ENCODE data around the gene SLAMF9. TPM values are rescaled to one million over a fixed set of nuclear protein-coding genes. Genes with fewer than 3 reads are reported as not detected.

The SLAMF9 gene
- polyA plus RNA-seq (2013, experiment 1 of 2) = not detected
- not detected for polyA plus RNA-seq (2013, experiment 2 of 2)

- Histone ChIP-seq H3K14ac (ENCODE audit: low read length) (no peak within 1 kb of the TSS), H4K91ac (ENCODE audit: low read depth, low read length, poor library complexity) (no peak within 1 kb of the TSS), H2BK5ac (ENCODE audit: low read length) (no peak within 1 kb of the TSS), H3K4me2 (ENCODE audit: insufficient read depth, low read length, poor library complexity, severe bottlenecking) (no peak within 1 kb of the TSS), H3K9ac (ENCODE audit: low read depth, low read length, poor library complexity) (no peak within 1 kb of the TSS), H2AFZ (ENCODE audit: low read length) (no peak within 1 kb of the TSS), H2BK15ac (ENCODE audit: low read length) (no peak within 1 kb of the TSS), H3K9me3 (replicated peaks in 1 of 2; ENCODE audit: control insufficient read depth in 2 of 2, insufficient read depth in 1 of 2, low read depth in 1 of 2, low read length in 2 of 2) (no peaks in the 10 kb centered on the region), H3K4ac (ENCODE audit: low read length) (no peak within 1 kb of the TSS), H3K27me3 (ENCODE audit: control insufficient read depth in 3 of 3, insufficient read depth in 3 of 3, low read depth in 1 of 3, low read length in 3 of 3) (peaks cover 0 to 60% (median 0%) of the 10 kb centered on the region in 3 experiments), H2BK120ac (ENCODE audit: low read depth, low read length) (no peak within 1 kb of the TSS), H3K23ac (ENCODE audit: low read depth, low read length, poor library complexity) (no peak within 1 kb of the TSS), H3K4me1 (ENCODE audit: control insufficient read depth in 2 of 2, insufficient read depth in 1 of 2, low read depth in 1 of 2, low read length in 2 of 2) (peaks cover 0 to 1% of the 10 kb centered on the region in 2 donors), H3K36me3 (replicated peaks in 1 of 2; ENCODE audit: control insufficient read depth in 2 of 2, insufficient read depth in 2 of 2, low read length in 2 of 2) (no peaks in the 10 kb centered on the region), H3K27ac (replicated peaks; ENCODE audit: low read length) (no peak within 1 kb of the TSS), H3K18ac (ENCODE audit: low read length) (no peak within 1 kb of the TSS), H3K79me1 (ENCODE audit: low read depth, low read length) (no peaks in the 10 kb centered on the region), H3K4me3 (ENCODE audit: low read length in 2 of 2) (no peak within 1 kb of the TSS), H4K8ac (ENCODE audit: low read depth, low read length) (no peak within 1 kb of the TSS), H2BK12ac (ENCODE audit: low read length) (no peak within 1 kb of the TSS), H2AK5ac (ENCODE audit: low read depth, low read length) (no peak within 1 kb of the TSS)
- WGBS, 2 donors (ENCODE audit: extremely low coverage in 2 of 2, insufficient read length in 2 of 2, insufficient replicate concordance in 1 of 2) = no CpG with 5 or more reads among the region's 11 CpGs
- DNase-seq (ENCODE audit: low spot score) = no peak
Observed at GRCh38 chr1:159953536-159954515, at the start of gene SLAMF9. SLAMF9 (minus strand) TSS chr1:159954237; CDS start chr1:159954137, 100 bp downstream.

GRCh38 chr1:160001440-160001839, 47.4 kb upstream of the SLAMF9 start:
- Histone ChIP-seq H4K8ac (ENCODE audit: low read depth, low read length) (no peak overlapping the region), H2BK5ac (ENCODE audit: low read length) (no peak overlapping the region), H3K27me3 (ENCODE audit: control insufficient read depth in 3 of 3, insufficient read depth in 3 of 3, low read depth in 1 of 3, low read length in 3 of 3) (peaks cover 0 to 44% (median 2%) of the 10 kb centered on the region in 3 experiments), H3K36me3 (replicated peaks in 1 of 2; ENCODE audit: control insufficient read depth in 2 of 2, insufficient read depth in 2 of 2, low read length in 2 of 2) (no peaks in the 10 kb centered on the region), H3K4me1 (ENCODE audit: control insufficient read depth in 2 of 2, insufficient read depth in 1 of 2, low read depth in 1 of 2, low read length in 2 of 2) (no peaks in the 10 kb centered on the region), H2BK15ac (ENCODE audit: low read length) (no peak overlapping the region), H3K14ac (ENCODE audit: low read length) (no peak overlapping the region), H2BK12ac (ENCODE audit: low read length) (no peak overlapping the region), H3K27ac (replicated peaks; ENCODE audit: low read length) (no peak overlapping the region), H3K18ac (ENCODE audit: low read length) (no peak overlapping the region), H3K4me3 (ENCODE audit: low read length in 2 of 2) (no peak overlapping the region), H2BK120ac (ENCODE audit: low read depth, low read length) (no peak overlapping the region), H3K9me3 (replicated peaks in 1 of 2; ENCODE audit: control insufficient read depth in 2 of 2, insufficient read depth in 1 of 2, low read depth in 1 of 2, low read length in 2 of 2) (no peaks in the 10 kb centered on the region), H3K23ac (ENCODE audit: low read depth, low read length, poor library complexity) (no peak overlapping the region), H3K4me2 (ENCODE audit: insufficient read depth, low read length, poor library complexity, severe bottlenecking) (no peak overlapping the region), H3K4ac (ENCODE audit: low read length) (no peak overlapping the region), H4K91ac (ENCODE audit: low read depth, low read length, poor library complexity) (no peak overlapping the region), H2AK5ac (ENCODE audit: low read depth, low read length) (no peak overlapping the region), H3K79me1 (ENCODE audit: low read depth, low read length) (no peaks in the 10 kb centered on the region), H2AFZ (ENCODE audit: low read length) (no peak overlapping the region), H3K9ac (ENCODE audit: low read depth, low read length, poor library complexity) (no peak overlapping the region)
- no peak for DNase-seq (ENCODE audit: low spot score)
- no CpG with 5 or more reads among the region's 2 CpGs for WGBS, 2 donors (ENCODE audit: extremely low coverage in 2 of 2, insufficient read length in 2 of 2, insufficient replicate concordance in 1 of 2)

- H4K91ac ChIP-seq (ENCODE audit: low read depth, low read length, poor library complexity) = no peak overlapping the region
- no peak overlapping the region for H4K8ac ChIP-seq (ENCODE audit: low read depth, low read length)
- no CpG with 5 or more reads among the region's 4 CpGs for WGBS, 2 donors (ENCODE audit: extremely low coverage in 2 of 2, insufficient read length in 2 of 2, insufficient replicate concordance in 1 of 2)
- H3K4me1 ChIP-seq (ENCODE audit: control insufficient read depth in 2 of 2, insufficient read depth in 1 of 2, low read depth in 1 of 2, low read length in 2 of 2) = no peaks in the 10 kb centered on the region
- no peaks in the 10 kb centered on the region for H3K79me1 ChIP-seq (ENCODE audit: low read depth, low read length)
- no peak overlapping the region for H3K9ac ChIP-seq (ENCODE audit: low read depth, low read length, poor library complexity)
- H3K27ac ChIP-seq (replicated peaks; ENCODE audit: low read length) = no peak overlapping the region
- H3K36me3 ChIP-seq (replicated peaks in 1 of 2; ENCODE audit: control insufficient read depth in 2 of 2, insufficient read depth in 2 of 2, low read length in 2 of 2) = no peaks in the 10 kb centered on the region
- H2AK5ac ChIP-seq (ENCODE audit: low read depth, low read length) = no peak overlapping the region
- no peak overlapping the region for H3K4me2 ChIP-seq (ENCODE audit: insufficient read depth, low read length, poor library complexity, severe bottlenecking)
- no peak overlapping the region for H3K18ac ChIP-seq (ENCODE audit: low read length)
- no peak overlapping the region for H3K14ac ChIP-seq (ENCODE audit: low read length)
- H2AFZ ChIP-seq (ENCODE audit: low read length) = no peak overlapping the region
- H2BK5ac ChIP-seq (ENCODE audit: low read length) = no peak overlapping the region
- H3K27me3 ChIP-seq (ENCODE audit: control insufficient read depth in 3 of 3, insufficient read depth in 3 of 3, low read depth in 1 of 3, low read length in 3 of 3) = peaks cover 2 to 55% (median 2%) of the 10 kb centered on the region in 3 experiments
- no peak for DNase-seq (ENCODE audit: low spot score)
- no peak overlapping the region for H2BK15ac ChIP-seq (ENCODE audit: low read length)
- H3K4ac ChIP-seq (ENCODE audit: low read length) = no peak overlapping the region
- H2BK120ac ChIP-seq (ENCODE audit: low read depth, low read length) = no peak overlapping the region
- no peak overlapping the region for H3K4me3 ChIP-seq (ENCODE audit: low read length in 2 of 2)
- H3K9me3 ChIP-seq (replicated peaks in 1 of 2; ENCODE audit: control insufficient read depth in 2 of 2, insufficient read depth in 1 of 2, low read depth in 1 of 2, low read length in 2 of 2) = peaks cover 0 to 2% of the 10 kb centered on the region in 2 donors
- no peak overlapping the region for H2BK12ac ChIP-seq (ENCODE audit: low read length)
- H3K23ac ChIP-seq (ENCODE audit: low read depth, low read length, poor library complexity) = no peak overlapping the region
Observed at GRCh38 chr1:159999204-159999603, 45.2 kb upstream of the SLAMF9 start.

GRCh38 chr1:159996653-159997052, 42.6 kb upstream of the SLAMF9 start:
- H3K9ac ChIP-seq (ENCODE audit: low read depth, low read length, poor library complexity) = no peak overlapping the region
- no peak overlapping the region for H3K18ac ChIP-seq (ENCODE audit: low read length)
- no peak overlapping the region for H2AFZ ChIP-seq (ENCODE audit: low read length)
- H3K4me2 ChIP-seq (ENCODE audit: insufficient read depth, low read length, poor library complexity, severe bottlenecking) = no peak overlapping the region
- H3K9me3 ChIP-seq (replicated peaks in 1 of 2; ENCODE audit: control insufficient read depth in 2 of 2, insufficient read depth in 1 of 2, low read depth in 1 of 2, low read length in 2 of 2) = peaks cover 0 to 2% of the 10 kb centered on the region in 2 donors
- H3K27me3 ChIP-seq (ENCODE audit: control insufficient read depth in 3 of 3, insufficient read depth in 3 of 3, low read depth in 1 of 3, low read length in 3 of 3) = peaks cover 2 to 49% (median 2%) of the 10 kb centered on the region in 3 experiments
- no peak overlapping the region for H3K14ac ChIP-seq (ENCODE audit: low read length)
- no peak overlapping the region for H4K91ac ChIP-seq (ENCODE audit: low read depth, low read length, poor library complexity)
- no peak overlapping the region for H3K4ac ChIP-seq (ENCODE audit: low read length)
- no peak overlapping the region for H2BK5ac ChIP-seq (ENCODE audit: low read length)
- no peak overlapping the region for H2BK120ac ChIP-seq (ENCODE audit: low read depth, low read length)
- no peak overlapping the region for H4K8ac ChIP-seq (ENCODE audit: low read depth, low read length)
- H2BK15ac ChIP-seq (ENCODE audit: low read length) = no peak overlapping the region
- DNase-seq (ENCODE audit: low spot score) = no peak
- peaks cover 0 to 2% of the 10 kb centered on the region in 2 donors for H3K4me1 ChIP-seq (ENCODE audit: control insufficient read depth in 2 of 2, insufficient read depth in 1 of 2, low read depth in 1 of 2, low read length in 2 of 2)
- H3K23ac ChIP-seq (ENCODE audit: low read depth, low read length, poor library complexity) = no peak overlapping the region
- H3K4me3 ChIP-seq (ENCODE audit: low read length in 2 of 2) = no peak overlapping the region
- H2BK12ac ChIP-seq (ENCODE audit: low read length) = no peak overlapping the region
- no peaks in the 10 kb centered on the region for H3K36me3 ChIP-seq (replicated peaks in 1 of 2; ENCODE audit: control insufficient read depth in 2 of 2, insufficient read depth in 2 of 2, low read length in 2 of 2)
- H3K79me1 ChIP-seq (ENCODE audit: low read depth, low read length) = no peaks in the 10 kb centered on the region
- H3K27ac ChIP-seq (replicated peaks; ENCODE audit: low read length) = no peak overlapping the region
- no peak overlapping the region for H2AK5ac ChIP-seq (ENCODE audit: low read depth, low read length)
